GM23338 (cell line): ENCODE results near the gene GGCT. TPM values are rescaled to one million over a fixed set of nuclear protein-coding genes. Genes with fewer than 3 reads are reported as not detected.

Source experiments
- ATAC-seq: fragments of 200-7000 bp; cut with Tn5 transposase; 3 replicates; pipeline ENCODE4 v1.9.1; 2020
- DNase-seq: peaks from one replicate; pipeline ENCODE4 v3.0.0-alpha.2; 2015; ENCODE audit warnings: low spot score
- H2AFZ ChIP-seq: fragments of 200-600 bp; sonication (generic); 2 replicates; pipeline ENCODE4 v1.8.0; 2016; ENCODE audit warnings: antibody characterized with exemption, mild to moderate bottlenecking, moderate library complexity
- H3F3A ChIP-seq: fragments of 200-600 bp; sonication (generic); replicated peaks from 2 replicates; pipeline ENCODE4 v1.8.0; 2017; ENCODE audit warnings: antibody characterized with exemption, mixed run types, low read depth
- H3K27ac ChIP-seq: fragments of 200-600 bp; sonication (generic); 2 replicates; pipeline ENCODE4 v1.6.1; 2016; ENCODE audit warnings: low read depth
- H3K27me3 ChIP-seq: fragments of 200-600 bp; sonication (generic); 2 replicates; pipeline ENCODE4 v1.8.0; 2016; ENCODE audit warnings: mild to moderate bottlenecking, mixed run types, moderate library complexity; ENCODE audit not compliant: insufficient read depth
- H3K36me3 ChIP-seq: fragments of 200-600 bp; sonication (generic); 2 replicates; pipeline ENCODE4 v1.8.0; 2016; ENCODE audit warnings: mild to moderate bottlenecking; ENCODE audit not compliant: insufficient read depth
- H3K4me1 ChIP-seq: fragments of 200-600 bp; sonication (generic); 2 replicates; pipeline ENCODE4 v1.8.0; 2016; ENCODE audit warnings: mild to moderate bottlenecking, moderate library complexity; ENCODE audit not compliant: insufficient read depth
- H3K4me2 ChIP-seq: fragments of 200-600 bp; sonication (generic); 2 replicates; pipeline ENCODE4 v1.7.1; 2017; ENCODE audit warnings: mixed run types
- H3K4me3 ChIP-seq: fragments of 200-600 bp; sonication (generic); 2 replicates; pipeline ENCODE4 v1.6.1; 2016; ENCODE audit warnings: mixed run types
- H3K79me2 ChIP-seq: fragments of 200-600 bp; sonication (generic); replicated peaks from 2 replicates; pipeline ENCODE4 v1.8.0; 2017; ENCODE audit warnings: mild to moderate bottlenecking; ENCODE audit not compliant: insufficient read depth
- H3K9me2 ChIP-seq: fragments of 200-600 bp; sonication (generic); 2 replicates; pipeline ENCODE4 v1.8.0; 2017; ENCODE audit not compliant: insufficient read depth
- H4K20me1 ChIP-seq: fragments of 200-600 bp; sonication (generic); replicated peaks from 2 replicates; pipeline ENCODE4 v1.8.0; 2017; ENCODE audit warnings: mild to moderate bottlenecking; ENCODE audit not compliant: insufficient read depth
- H3K27ac Mint-ChIP-seq: 2 replicates; pipeline ENCODE4 v1.8.0; 2020; ENCODE audit warnings: inconsistent platforms, mild to moderate bottlenecking, moderate library complexity, mixed read lengths
- H3K27me3 Mint-ChIP-seq: 3 replicates; pipeline ENCODE4 v1.8.0; 2022; ENCODE audit warnings: low read depth, mild to moderate bottlenecking, moderate library complexity, mixed read lengths, inconsistent platforms; ENCODE audit not compliant: insufficient read depth, poor library complexity
- H3K36me3 Mint-ChIP-seq: 3 replicates; pipeline ENCODE4 v1.8.0; 2021; ENCODE audit warnings: low read depth, mild to moderate bottlenecking, inconsistent platforms, moderate library complexity, mixed read lengths
- H3K4me1 Mint-ChIP-seq: 3 replicates; pipeline ENCODE4 v1.8.0; 2020; ENCODE audit warnings: mild to moderate bottlenecking, inconsistent platforms, mixed read lengths
- H3K4me3 Mint-ChIP-seq: 3 replicates; pipeline ENCODE4 v1.8.0; 2021; ENCODE audit warnings: moderate library complexity, mild to moderate bottlenecking, inconsistent platforms, mixed read lengths
- H3K9me3 Mint-ChIP-seq: 3 replicates; pipeline ENCODE4 v1.8.0; 2020; ENCODE audit warnings: moderate library complexity, mild to moderate bottlenecking, inconsistent platforms, mixed read lengths
- CREB1 ChIP-seq: fragments of 250-450 bp; sonication (Bioruptor Pico); IDR thresholded peaks from 2 replicates; pipeline ENCODE4 v1.5.0; 2020; ENCODE audit warnings: low read depth, mild to moderate bottlenecking, moderate library complexity
- CTCF ChIP-seq, 2 experiments: fragments of 200-600 bp in 1 of 2; sonication (generic) in 1 of 2; conservative IDR thresholded peaks; 2 replicates each; pipeline versions ENCODE4 v1.5.1 to v1.6.1; 2016 to 2017; ENCODE audit warnings: antibody characterized with exemption in 2 of 2, low read depth in 2 of 2, mild to moderate bottlenecking in 2 of 2, moderate library complexity in 1 of 2
- ETS1 ChIP-seq: IDR thresholded peaks from 2 replicates; pipeline ENCODE4 v1.6.1; 2016; ENCODE audit warnings: antibody characterized with exemption
- EZH2 ChIP-seq: fragments of 200-600 bp; sonication (generic); IDR thresholded peaks from one replicate; pipeline ENCODE4 v1.8.0; 2017; ENCODE audit warnings: antibody characterized with exemption, mild to moderate bottlenecking, low read depth; ENCODE audit not compliant: unreplicated experiment
- EZH2phosphoT487 ChIP-seq: fragments of 200-600 bp; sonication (generic); IDR thresholded peaks from one replicate; pipeline ENCODE4 v1.8.1; 2018; ENCODE audit warnings: antibody characterized with exemption; ENCODE audit not compliant: unreplicated experiment
- JUNB ChIP-seq: IDR thresholded peaks from one replicate; pipeline ENCODE4 v1.6.1; 2016; ENCODE audit warnings: antibody characterized with exemption; ENCODE audit not compliant: unreplicated experiment
- NANOG ChIP-seq: IDR thresholded peaks from 2 replicates; pipeline ENCODE4 v1.6.1; 2016; ENCODE audit warnings: antibody characterized with exemption, borderline replicate concordance
- POLR2AphosphoS5 ChIP-seq: IDR thresholded peaks from 2 replicates; pipeline ENCODE4 v1.6.1; 2016; ENCODE audit warnings: antibody characterized with exemption, low read depth
- STAT1 ChIP-seq: IDR thresholded peaks from one replicate; pipeline ENCODE4 v1.6.1; 2016; ENCODE audit warnings: antibody characterized with exemption; ENCODE audit not compliant: unreplicated experiment
- ZNF114 ChIP-seq: fragments of 250-450 bp; sonication (Bioruptor Pico); IDR thresholded peaks from 2 replicates; pipeline ENCODE4 v1.5.0; 2020; ENCODE audit warnings: mild to moderate bottlenecking, moderate library complexity
- ZNF331 ChIP-seq: fragments of 250-450 bp; sonication (Bioruptor Pico); IDR thresholded peaks from 2 replicates; pipeline ENCODE4 v1.5.0; 2020; ENCODE audit warnings: low read depth, mild to moderate bottlenecking, moderate library complexity
- ZNF462 ChIP-seq: fragments of 250-450 bp; sonication (Bioruptor Pico); IDR thresholded peaks from 2 replicates; pipeline ENCODE4 v1.5.0; 2020; ENCODE audit warnings: mild to moderate bottlenecking, moderate library complexity
- polyA plus RNA-seq: library from polyadenylated mRNA; unstranded; fragments of >200 nt; fragmentation: Nextera tagmentation; extraction: Ambion mirVana; gene quantifications from 2 replicates; pipeline ENCODE4 v1.2.1, GENCODE V29; 2016
- total RNA-seq: library from RNA; depleted of rRNA; stranded (reverse); fragments of >200 nt; shearing (Covaris generic); gene quantifications from 2 replicates; pipeline ENCODE4 v1.2.3, GENCODE V29; 2014
- TF ChIP-seq, protein P1 (sequence below): IDR thresholded peaks from one replicate; pipeline ENCODE4 v1.6.1; 2018; ENCODE audit warnings: antibody characterized with exemption; ENCODE audit not compliant: unreplicated experiment

Gene GGCT
- total and polyA plus RNA-seq, 2 experiments from 2014 or later = 104 to 229 TPM

- Histone ChIP-seq H3K9me2 (no peaks in the 10 kb centered on the region), H3K27ac (no peak overlapping the region), H3K79me2 (peaks cover 21% of the 10 kb centered on the region), H3K4me3 (no peak overlapping the region), H3F3A (no peaks in the 10 kb centered on the region), H3K4me2 (no peak overlapping the region), H3K36me3 (no peaks in the 10 kb centered on the region), H3K27me3 (peaks cover 3% of the 10 kb centered on the region; the same call in 1 of the 2 replicates), H4K20me1 (no peaks in the 10 kb centered on the region; the same call in 1 of the 2 replicates), H3K4me1 (peaks cover 14% of the 10 kb centered on the region), H2AFZ (no peak overlapping the region)
- TF ChIP-seq STAT1 = no peak
- no peak for TF ChIP-seq POLR2AphosphoS5
- TF ChIP-seq ZNF114 (CRISPR knock-in tag) = no peak
- TF ChIP-seq EZH2 = no peak
- TF ChIP-seq JUNB = no peak
- no peak for TF ChIP-seq CTCF (conservative IDR thresholded peaks at IDR 0.05; ENCODE audit: low read depth in 2 of 2)
- no peak for TF ChIP-seq CREB1
- no peak for TF ChIP-seq ZNF462 (CRISPR knock-in tag)
- TF ChIP-seq ETS1 = no peak
- TF ChIP-seq ZNF331 (CRISPR knock-in tag) = no peak
- TF ChIP-seq, protein P1, sequence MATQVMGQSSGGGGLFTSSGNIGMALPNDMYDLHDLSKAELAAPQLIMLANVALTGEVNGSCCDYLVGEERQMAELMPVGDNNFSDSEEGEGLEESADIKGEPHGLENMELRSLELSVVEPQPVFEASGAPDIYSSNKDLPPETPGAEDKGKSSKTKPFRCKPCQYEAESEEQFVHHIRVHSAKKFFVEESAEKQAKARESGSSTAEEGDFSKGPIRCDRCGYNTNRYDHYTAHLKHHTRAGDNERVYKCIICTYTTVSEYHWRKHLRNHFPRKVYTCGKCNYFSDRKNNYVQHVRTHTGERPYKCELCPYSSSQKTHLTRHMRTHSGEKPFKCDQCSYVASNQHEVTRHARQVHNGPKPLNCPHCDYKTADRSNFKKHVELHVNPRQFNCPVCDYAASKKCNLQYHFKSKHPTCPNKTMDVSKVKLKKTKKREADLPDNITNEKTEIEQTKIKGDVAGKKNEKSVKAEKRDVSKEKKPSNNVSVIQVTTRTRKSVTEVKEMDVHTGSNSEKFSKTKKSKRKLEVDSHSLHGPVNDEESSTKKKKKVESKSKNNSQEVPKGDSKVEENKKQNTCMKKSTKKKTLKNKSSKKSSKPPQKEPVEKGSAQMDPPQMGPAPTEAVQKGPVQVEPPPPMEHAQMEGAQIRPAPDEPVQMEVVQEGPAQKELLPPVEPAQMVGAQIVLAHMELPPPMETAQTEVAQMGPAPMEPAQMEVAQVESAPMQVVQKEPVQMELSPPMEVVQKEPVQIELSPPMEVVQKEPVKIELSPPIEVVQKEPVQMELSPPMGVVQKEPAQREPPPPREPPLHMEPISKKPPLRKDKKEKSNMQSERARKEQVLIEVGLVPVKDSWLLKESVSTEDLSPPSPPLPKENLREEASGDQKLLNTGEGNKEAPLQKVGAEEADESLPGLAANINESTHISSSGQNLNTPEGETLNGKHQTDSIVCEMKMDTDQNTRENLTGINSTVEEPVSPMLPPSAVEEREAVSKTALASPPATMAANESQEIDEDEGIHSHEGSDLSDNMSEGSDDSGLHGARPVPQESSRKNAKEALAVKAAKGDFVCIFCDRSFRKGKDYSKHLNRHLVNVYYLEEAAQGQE = no peak
- no peak for TF ChIP-seq EZH2phosphoT487
- no peak for TF ChIP-seq NANOG
- H3K4me1 Mint-ChIP-seq = peaks cover 14% of the 10 kb centered on the region
- no peak for ATAC-seq
- peaks cover 3% of the 10 kb centered on the region for H3K27me3 Mint-ChIP-seq
- no peak overlapping the region for H3K27ac Mint-ChIP-seq
- no peaks in the 10 kb centered on the region for H3K9me3 Mint-ChIP-seq
- no peak overlapping the region for H3K4me3 Mint-ChIP-seq
- H3K36me3 Mint-ChIP-seq = no peaks in the 10 kb centered on the region
- DNase-seq = no peak
These were observed 32.4 kb downstream of the GGCT start for GRCh38 chr7:30472081-30472783.
